Stimulated activated naive CD4-positive, alpha-beta T cell treated with Interleukin-2 at 50 U/mL for 16 hours (primary cell): ENCODE data around the gene FOXP1.
A peak's percentile ranks its signal among the peaks of the same experiment; 100 is the strongest.

Experiments used
- DNase-seq: peaks from one replicate; lab custom pipeline; 2025; lab: John Stamatoyannopoulos, UW

FOXP1 gene

DNA sequence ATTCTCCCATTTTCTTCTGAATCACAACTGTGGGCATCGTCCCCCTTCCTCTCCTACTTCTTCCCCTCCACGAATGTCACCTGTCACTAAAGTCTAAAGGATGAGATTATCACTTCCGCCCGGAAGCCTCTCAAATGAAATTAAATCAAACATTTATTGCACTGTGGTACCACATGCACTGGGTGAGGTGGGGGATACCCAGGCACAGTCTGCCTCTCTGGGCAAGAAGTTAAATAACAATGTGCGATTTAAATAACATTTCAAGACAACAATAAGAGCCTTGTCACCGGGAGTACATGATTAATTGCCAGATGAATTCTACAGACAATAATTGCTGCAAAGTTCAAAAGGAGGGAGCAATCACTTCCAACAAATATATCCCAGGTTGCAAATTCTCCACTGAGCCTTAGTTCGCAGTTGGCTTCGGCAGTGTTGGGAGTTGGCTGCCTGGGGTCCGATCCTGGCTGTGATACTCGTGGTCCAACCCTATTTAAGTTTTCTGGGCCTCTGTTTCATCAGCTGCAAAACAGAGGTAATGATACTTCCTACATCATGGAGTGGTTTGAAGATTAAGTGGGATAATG is 77.7 kb downstream of the FOXP1 start:
- no peak for DNase-seq

DNA sequence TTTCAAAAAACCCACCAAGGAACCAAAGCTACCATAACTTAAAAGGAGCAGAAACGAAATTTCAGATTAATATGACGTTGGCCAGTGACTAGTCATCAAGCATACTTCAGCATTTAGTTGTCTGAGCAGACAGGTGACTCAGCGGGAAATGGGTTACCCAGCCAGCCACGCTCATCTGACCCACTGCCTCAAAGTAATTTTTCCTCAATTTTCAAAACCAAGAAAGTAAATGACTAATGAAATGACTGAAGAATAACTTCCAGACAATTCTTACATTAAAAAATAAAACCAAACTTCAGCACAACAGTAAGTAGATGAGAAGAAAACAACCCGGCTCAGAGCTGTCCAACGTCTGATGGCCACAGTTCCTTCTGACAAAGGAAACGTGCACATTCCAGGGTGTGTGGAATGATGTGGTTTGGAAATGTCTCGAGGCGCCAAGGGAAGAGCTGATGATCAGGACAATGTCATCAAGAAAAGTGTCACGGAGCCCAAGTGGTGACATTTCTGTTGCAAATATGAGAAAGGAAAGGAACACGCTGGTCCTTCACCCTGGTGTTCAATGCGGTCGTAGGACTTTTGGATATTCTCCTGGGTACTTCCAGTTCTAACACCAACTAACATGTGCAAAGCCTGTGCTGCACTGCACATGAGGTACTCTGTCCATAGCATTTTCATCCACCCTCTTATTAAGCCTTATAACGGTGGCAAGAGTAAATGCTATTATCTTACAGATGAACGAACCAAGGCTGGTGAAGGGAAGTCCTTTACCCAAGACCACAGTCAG is 79.1 kb downstream of the FOXP1 start:
- DNase-seq = peak; percentile 37

DNA sequence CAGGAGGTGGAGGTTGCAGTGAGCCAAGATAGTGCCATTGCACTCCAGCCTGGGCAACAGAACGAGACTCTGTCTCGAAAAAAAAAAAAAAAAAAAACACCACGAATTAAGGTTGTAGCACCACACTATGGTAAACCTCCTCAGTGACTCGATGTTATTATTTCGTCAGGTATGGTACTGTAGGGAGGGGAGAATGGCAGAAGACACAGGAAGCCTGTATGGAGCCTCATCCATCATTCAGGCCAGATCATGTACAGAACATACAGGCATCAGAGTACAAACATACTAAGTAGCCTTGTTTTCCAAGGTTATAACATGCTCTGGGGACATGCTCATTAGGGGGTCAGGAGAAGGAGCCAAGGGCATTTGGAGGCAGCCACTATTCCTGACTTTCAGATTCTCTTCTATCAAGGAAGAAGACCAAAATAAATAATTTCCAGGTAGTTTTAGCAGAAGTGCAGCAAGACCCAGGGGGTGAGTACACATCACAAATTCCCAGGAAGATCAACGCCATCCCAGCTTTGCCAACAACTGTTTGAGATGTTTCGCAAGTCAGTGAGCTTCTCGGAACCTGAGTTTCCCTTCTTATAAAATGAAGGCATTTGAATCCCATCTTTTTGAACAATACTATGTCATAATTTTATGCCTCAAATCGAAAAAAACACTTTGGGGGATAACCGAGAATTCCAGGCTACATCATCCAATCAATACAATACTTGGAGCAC is 79.8 kb downstream of the FOXP1 start:
- DNase-seq = no peak

DNA sequence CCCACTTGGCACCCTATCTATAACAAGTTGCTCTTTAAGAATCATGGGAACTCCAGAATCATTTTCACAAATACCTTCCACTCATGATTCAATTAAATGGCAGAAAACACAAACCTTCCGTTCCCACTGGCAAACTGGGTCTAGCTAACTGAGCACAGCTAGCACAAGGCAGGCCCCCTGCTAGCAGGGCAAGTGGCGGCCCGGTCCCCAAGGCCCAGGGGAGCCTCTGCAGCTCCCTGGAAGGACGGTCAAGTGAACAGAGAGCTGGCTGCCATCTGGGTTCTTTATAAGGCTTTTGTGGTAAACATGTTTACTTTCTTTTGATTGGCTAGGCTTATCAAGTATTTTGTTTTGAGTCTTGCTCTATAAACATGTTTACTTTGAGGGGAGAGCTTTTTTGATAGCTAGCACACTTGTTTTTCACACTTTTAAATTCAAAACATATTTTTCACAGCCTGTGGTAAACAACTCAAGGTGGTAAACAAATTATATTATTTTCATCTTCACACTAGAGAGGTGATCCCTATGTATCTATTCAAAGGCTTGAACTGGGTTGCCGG is 81.4 kb downstream of the FOXP1 start:
- no peak for DNase-seq

DNA sequence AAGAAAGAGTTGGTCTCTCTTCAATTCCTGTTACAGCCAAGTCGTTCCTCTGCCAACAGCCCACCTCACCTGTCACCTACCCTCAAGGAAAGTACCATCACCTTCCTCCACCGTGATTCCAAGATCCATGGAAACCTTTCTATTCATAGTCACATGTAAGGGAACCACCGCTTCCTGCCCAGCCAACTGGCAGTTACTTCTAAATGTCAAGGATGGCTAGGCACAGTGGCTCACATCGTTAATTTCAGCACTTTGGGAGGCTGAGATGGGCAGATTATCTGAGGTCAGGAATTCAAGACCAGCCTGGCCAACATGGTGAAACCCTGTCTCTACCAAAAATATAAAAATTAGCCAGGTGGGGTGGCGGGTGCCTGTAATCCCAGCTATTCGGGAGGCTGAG is 82.8 kb downstream of the FOXP1 start:
- DNase-seq = no peak

DNA sequence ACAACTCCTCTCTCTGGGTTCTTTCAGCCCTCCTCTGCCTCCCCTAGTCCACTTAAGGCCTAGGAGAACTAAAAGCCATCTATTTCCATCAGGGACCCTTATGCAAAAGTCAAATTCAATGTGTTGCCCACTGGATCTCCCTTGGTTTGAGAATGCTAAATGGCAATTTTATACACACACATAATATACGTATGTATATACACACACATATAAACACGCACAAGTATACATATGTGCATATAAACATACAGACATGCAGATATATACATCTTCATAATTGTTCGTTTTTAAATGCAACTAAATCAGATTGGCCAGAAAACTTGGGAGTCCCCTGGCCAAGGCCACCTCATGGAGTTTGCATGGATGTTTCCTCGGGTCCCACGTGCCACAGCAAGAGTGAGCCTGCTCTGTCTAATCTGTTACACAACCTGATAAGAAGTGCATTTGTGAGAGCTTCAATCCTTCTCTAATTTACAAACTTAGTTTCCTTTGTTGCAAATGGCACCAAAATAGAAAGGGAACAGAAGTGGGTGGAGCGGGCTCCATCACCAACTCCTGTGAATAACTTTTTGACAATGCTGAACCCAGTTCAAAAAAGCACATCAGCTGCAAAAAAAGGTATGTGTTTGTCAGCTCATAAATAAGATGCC is 84.2 kb downstream of the FOXP1 start:
- no peak for DNase-seq

DNA sequence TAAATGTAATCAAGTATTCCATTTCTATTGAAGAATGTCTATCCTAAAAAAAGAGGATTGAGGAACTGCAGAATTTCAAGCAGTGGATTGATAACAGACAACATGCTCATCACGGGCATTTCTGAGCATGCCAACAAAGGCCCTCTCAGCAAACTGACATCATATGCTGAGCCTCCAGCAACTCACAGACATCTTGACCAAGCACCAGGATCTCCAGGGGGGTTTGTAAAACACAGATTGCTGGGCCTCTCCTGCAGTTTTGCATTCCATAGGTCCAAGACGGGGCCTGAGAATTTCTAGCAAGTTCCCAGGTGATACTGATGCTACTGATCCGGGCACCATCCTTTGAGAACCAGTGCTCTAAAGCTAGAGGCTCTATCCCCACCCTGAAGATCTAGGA is 85.0 kb downstream of the FOXP1 start:
- no peak for DNase-seq

DNA sequence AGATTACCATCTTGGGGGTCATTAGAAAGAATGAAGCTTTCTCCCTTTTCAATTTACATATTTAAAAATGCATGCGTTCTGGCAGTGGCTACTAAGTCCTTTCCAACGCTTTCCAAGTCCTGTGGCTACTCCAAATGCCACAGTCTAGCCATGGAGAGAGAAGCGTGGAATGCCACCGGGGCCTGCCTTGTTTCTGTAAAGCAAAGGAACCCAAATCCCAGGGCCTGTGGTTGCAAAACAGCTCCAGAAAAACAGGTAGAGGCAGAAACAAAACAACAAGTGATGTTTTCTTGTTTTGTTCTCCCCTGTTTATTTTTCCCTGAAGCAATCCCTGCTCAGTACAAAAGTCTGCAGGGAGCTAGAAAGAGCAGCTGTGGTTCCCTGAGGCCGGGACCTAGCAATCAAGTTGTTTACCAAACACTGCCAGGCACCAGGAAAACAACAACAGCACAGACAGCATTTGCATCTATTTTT is 85.5 kb downstream of the FOXP1 start:
- no peak for DNase-seq

DNA sequence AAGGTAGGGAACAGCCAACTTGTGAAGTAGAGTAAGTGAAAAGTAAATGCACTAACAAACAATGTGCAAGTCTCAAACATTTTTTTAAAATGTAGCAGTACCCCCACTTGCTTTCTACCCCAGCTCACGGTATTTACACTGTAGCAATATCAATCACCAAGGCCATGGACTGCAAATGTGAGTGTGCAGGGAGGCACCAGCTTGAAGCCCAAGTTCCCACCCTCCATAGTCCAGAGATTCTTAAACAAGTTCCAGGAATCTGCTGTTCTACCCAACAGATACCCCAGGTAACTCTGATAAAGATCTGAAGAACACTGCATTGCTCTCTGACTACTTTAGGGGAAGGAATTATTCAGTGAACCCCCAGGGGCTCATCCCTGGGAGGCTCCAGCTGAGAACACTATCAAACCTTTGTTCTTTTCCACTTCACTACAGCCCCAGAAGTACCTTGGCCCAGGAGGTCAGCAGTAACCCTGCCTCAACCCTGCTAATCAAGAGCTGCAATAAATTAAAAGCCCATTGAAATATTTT is 86.1 kb downstream of the FOXP1 start:
- no peak for DNase-seq

DNA sequence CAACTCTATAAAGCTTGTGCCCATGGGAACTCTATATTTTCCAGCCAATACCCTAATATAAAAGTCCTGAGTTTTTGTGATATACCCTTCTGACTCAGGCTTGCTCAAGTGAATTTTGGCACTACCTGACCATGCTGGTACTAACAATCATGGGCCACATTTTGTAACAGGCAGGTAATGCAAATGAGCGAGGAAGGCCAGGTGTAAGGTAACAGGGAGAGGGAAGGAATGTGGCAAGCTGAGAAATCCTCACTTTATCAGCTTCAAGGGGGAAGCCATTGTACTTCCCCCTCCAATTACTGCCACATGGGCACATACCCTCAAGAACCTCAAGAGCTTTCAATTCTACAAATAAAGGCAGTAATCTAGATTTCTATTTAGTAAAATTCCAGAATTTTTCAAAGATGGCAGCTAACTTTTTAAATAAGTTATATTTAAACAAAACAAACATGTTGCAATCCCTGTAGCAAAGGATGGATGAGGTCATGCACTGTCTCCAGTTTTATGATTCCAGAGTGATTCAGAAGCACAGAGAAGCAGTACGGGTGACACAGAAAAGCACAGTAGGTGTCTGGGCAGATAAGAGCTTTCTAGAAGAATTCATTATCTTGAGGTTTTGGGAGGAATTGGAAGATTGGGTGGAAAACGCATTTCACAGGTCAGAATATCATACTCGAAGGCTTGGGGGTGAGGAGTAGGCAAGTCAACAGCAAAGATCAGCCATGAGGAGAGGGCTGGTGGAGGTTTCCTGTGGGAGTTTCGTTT is 87.6 kb downstream of the FOXP1 start:
- DNase-seq = no peak

DNA sequence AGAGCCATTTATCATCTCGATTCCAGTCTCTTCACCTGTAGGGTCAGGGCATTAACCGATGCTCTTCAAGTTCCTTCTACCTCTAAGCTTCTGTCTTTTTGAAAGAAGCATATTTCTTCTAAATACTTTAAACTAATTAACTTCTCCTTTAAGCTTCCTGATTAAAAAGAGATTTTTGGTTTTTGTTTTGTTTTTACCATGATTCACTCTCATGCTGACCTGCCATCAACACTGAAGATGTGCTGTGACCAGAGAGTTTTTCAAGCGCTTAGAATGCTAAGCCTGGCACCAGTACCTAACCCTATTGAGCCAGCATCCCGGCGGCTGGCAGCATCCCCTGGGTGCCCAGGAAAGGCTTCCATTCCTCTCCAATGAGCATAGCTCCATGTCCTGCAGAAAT is 89.3 kb downstream of the FOXP1 start:
- no peak for DNase-seq

DNA sequence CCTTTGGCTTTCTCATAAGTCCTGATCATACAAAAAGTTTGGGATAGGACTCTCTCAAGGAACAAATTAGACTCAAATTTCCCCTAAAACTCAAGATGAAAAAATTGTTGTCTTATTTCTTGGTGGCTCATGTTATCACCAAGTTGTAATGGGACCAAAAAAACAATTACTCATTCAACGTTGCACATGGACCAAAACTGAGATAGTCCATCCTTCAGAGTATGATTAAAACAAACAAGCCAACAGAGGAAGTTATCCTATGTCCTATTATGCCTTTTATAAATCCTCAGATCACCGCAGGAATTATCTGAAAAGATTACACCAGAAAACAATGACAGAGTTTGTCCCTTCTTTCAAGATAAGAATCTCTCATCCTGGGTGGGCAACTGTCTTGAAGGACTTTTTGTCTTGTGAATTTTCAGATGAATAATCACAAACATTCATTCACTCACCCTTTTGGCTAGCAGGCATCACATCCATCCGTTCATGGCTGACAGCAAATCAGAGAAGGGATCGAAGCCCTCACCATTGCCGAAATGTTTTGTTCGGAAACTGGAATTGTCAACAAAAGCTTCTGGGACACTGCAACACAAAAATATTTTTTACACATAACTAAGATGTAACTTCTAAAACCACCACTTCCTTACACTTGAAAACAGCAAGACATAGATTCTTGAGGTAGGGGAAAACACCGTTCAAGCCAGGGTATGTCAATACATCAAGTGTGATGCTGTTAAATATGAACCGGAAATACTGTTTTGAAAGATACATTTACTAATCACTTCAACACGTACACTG is 90.4 kb downstream of the FOXP1 start:
- no peak for DNase-seq

DNA sequence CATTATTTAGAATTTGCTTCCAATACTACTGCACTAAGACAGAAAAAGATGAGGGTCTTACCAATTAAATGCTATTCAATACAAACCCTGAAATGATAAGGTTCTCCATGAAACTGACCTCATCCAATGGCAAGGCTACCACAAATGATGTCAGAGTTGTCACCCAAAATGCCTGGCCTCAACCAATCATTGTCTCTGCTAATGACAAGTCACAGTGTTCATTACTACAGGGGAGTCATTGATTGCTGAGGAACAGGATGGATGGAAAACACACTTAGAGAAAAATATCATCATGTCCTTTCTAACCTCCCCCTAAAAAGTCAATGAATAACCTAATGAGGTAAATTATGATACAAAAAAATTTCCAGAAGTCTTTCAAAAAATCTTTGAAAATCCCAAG is 91.0 kb downstream of the FOXP1 start:
- DNase-seq = no peak

DNA sequence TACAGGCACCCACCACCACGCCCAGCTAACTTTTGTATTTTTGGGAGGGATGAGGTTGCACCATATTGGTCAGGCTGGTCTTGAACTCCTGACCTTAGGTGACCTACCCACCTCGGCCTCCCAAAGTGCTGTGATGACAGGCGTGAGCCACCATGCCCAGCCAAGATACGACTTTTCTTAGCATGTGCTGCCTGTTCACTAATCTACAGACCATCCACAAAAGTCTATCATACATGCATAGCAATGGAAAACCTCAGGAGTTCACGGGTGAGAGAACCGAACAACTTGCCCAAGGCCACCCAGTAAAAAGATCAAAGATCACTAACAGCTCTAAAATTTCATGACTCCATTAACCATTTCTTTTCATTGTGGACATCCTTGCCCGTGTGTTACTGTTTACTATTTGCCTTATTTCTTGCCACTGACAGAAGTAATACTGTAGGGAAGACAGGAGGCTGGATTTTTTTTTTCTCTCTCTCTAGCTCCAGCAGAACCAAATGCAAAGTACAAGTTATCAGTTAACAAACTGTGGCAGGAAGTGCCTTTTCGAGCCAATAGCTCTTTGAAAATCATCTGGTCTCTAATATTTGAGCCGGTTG is 92.3 kb downstream of the FOXP1 start:
- DNase-seq = no peak

DNA sequence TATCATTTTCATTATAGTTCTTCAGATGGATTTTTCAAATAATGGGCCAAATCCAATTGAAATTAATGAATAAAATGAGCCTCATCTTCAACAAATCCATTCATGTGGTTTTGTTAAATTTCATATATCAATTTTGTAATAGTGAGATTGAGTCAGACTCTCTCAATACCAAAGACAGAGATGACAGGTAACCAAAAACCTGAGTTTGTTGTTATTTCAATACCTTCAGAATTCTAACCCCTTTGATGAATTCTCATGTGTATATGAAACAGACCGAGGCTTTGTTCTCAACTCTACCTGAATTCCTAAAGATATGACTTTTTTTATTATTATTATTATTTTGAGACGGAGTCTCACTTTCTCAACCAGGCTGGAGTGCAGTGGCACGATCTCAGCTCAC is 92.8 kb downstream of the FOXP1 start:
- DNase-seq = no peak

DNA sequence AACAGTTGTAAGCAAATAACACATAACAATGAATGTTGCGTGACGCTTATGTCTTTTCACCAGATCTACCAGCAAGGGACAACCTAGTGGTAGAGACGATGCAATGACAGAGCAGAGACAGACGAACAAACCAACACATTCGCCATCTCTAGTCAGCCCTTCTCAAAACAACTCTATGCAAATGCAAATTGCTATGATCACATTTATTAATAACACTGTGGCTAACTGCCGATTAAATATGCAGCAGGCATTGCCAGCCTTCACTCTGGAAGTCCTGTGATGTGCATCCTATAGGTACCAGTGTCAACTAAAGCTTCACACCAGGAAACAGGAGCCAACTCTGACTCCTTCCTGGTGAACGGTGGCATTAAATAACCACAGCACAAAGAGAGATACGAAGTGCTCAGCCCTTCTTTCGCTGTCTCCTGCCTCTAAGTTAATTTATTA is 94.2 kb downstream of the FOXP1 start:
- no peak for DNase-seq

DNA sequence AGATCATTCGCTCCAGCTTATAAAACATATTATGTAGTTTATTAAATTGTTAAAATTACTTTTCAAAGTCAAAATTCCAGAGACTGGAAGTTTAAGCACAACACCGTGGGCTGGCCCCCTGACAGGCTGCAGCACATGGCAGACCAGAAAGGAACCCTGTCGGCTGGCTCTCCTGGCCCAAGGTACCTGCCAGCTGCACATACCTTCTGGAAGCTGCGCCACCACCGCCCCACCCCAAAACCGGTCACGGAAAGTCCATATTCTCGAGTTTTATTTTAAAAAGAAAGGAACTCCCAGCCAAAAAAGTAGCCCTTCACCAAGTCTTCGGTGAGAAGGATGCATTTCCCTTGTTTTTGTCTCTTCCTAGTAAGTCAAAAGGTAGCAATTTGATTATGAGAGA is 94.6 kb downstream of the FOXP1 start:
- no peak for DNase-seq

DNA sequence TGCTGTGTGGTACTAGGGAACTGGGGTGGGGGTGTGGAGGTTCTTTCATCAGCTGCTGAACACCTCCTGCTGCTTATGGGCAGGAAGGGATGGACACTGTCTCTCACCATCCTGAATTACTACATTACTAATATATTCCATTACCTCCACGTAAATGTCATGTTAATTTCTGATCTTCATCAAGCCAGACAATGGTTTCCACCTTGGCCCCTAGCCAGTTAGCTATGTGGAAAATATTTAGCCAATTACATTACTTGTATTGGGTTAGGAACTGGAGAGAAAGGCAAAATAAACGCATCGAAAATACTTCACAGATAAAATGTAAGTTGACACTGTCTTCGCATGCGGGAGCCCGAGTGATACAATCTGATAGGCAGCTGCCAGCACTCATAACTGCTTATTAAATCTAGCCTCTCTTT is 95.1 kb downstream of the FOXP1 start:
- DNase-seq = no peak

DNA sequence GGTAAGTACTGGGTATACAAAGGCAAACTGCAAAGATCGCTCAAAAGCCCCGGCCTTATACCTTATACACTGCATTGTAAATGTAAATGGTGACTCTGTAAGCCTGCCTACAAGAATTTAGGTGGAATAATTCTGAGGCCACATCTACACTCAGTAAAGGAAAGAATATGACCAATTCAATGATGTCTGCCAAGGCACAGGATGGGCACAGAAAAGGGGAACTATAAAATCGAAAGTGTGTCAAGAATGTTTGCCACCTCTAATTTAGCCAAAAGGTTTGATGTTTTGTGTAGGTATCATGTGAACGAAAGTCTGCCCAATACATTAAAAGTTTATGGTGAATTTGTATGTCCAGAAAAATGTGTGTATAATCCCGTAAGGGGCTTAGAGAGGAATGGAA is 96.1 kb downstream of the FOXP1 start:
- DNase-seq = no peak

DNA sequence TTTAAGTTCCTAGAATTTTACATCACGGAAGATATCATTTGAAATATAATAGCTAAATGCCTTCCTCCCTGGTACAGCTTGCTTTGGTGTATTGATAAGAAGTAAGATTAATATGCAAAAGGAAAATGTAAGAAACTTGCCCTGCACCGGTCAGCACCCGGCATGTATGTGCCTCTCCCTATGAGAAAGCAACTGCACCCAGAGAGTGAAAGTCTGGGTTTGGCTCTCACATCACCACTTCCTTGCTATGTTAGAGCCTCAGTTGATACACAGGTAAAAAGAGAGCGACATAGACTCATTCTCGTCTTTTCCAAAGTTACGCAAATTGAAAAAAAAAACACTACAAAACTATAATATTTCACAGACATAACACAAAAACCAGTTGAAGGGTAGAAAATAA is 96.7 kb downstream of the FOXP1 start:
- DNase-seq = no peak
